Progenitor cell of endocrine pancreas (in vitro differentiated cells): ENCODE measurements around the gene KIAA1328. TPM values are rescaled to one million over a fixed set of nuclear protein-coding genes. Genes with fewer than 3 reads are reported as not detected.

ENCODE experiments used
- DNase-seq: peaks from one replicate; pipeline ENCODE4 v3.0.0; 2021; ENCODE audit warnings: low spot score; ENCODE audit not compliant: unreplicated experiment
- H3K27ac Mint-ChIP-seq: 2 replicates; pipeline ENCODE4 v1.8.0; 2021; ENCODE audit warnings: mild to moderate bottlenecking, moderate library complexity, mixed read lengths
- H3K27me3 Mint-ChIP-seq: 2 replicates; pipeline ENCODE4 v1.8.0; 2021; ENCODE audit warnings: mixed read lengths
- H3K36me3 Mint-ChIP-seq: 2 replicates; pipeline ENCODE4 v1.8.0; 2022; ENCODE audit warnings: mixed read lengths; ENCODE audit not compliant: insufficient read depth
- H3K4me1 Mint-ChIP-seq: 2 replicates; pipeline ENCODE4 v1.8.0; 2021; ENCODE audit warnings: low read depth, mixed read lengths
- H3K4me3 Mint-ChIP-seq: 2 replicates; pipeline ENCODE4 v1.8.0; 2021; ENCODE audit warnings: low read depth, mild to moderate bottlenecking, moderate library complexity, mixed read lengths
- H3K9me3 Mint-ChIP-seq: 2 replicates; pipeline ENCODE4 v1.8.0; 2021; ENCODE audit warnings: low read depth, mixed read lengths
- CTCF ChIP-seq: fragments of 200-600 bp; sonication (generic); IDR thresholded peaks from one replicate; pipeline ENCODE4 v1.5.0; 2021; ENCODE audit warnings: antibody characterized with exemption, mild to moderate bottlenecking; ENCODE audit not compliant: unreplicated experiment
- total RNA-seq: library from RNA; stranded (reverse); gene quantifications from 2 replicates; pipeline ENCODE4 v1.2.1, GENCODE V29; 2021

The KIAA1328 gene
- total RNA-seq, 1 donor from 2014 or later, result 12.4 TPM

- no peak for TF ChIP-seq CTCF
- DNase-seq, result no peak
- Mint-ChIP-seq H3K4me1 (peaks cover 10% of the 10 kb centered on the region), H3K27ac (no peak overlapping the region), H3K27me3 (no peaks in the 10 kb centered on the region), H3K9me3 (peaks cover 3% of the 10 kb centered on the region), H3K4me3 (no peak overlapping the region), H3K36me3 (peaks cover 5% of the 10 kb centered on the region)
These were observed 378.4 kb downstream of the KIAA1328 start for GRCh38 chr18:37207343-37207742.

GRCh38 chr18:37210781-37211180 is 381.9 kb downstream of the KIAA1328 start:
- Mint-ChIP-seq H3K9me3 (peaks cover 12% of the 10 kb centered on the region), H3K27me3 (no peaks in the 10 kb centered on the region), H3K36me3 (peaks cover 4% of the 10 kb centered on the region), H3K4me1 (peaks cover 10% of the 10 kb centered on the region), H3K27ac (no peak overlapping the region), H3K4me3 (no peak overlapping the region)
- no peak for DNase-seq
- no peak for TF ChIP-seq CTCF

- Mint-ChIP-seq H3K4me1 (peaks cover 7% of the 10 kb centered on the region), H3K9me3 (peaks cover 23% of the 10 kb centered on the region), H3K27ac (no peak overlapping the region), H3K4me3 (no peak overlapping the region), H3K36me3 (peaks cover 11% of the 10 kb centered on the region), H3K27me3 (no peaks in the 10 kb centered on the region)
- no peak for TF ChIP-seq CTCF
- DNase-seq, result no peak
These were observed 389.2 kb downstream of the KIAA1328 start for GRCh38 chr18:37218022-37218590.

GRCh38 chr18:37219257-37219656 is 390.3 kb downstream of the KIAA1328 start:
- Mint-ChIP-seq H3K4me3 (no peak overlapping the region), H3K36me3 (peaks cover 8% of the 10 kb centered on the region), H3K27ac (no peak overlapping the region), H3K27me3 (no peaks in the 10 kb centered on the region), H3K9me3 (peaks cover 20% of the 10 kb centered on the region), H3K4me1 (peaks cover 7% of the 10 kb centered on the region)
- TF ChIP-seq CTCF, result no peak
- no peak for DNase-seq

GRCh38 chr18:37222354-37222998 is 393.5 kb downstream of the KIAA1328 start:
- H3K9me3 Mint-ChIP-seq, result no peaks in the 10 kb centered on the region
- no peaks in the 10 kb centered on the region for H3K27me3 Mint-ChIP-seq
- no peaks in the 10 kb centered on the region for H3K36me3 Mint-ChIP-seq
- TF ChIP-seq CTCF, result no peak
- no peak overlapping the region for H3K4me3 Mint-ChIP-seq
- peaks cover 7% of the 10 kb centered on the region for H3K4me1 Mint-ChIP-seq
- no peak for DNase-seq
- H3K27ac Mint-ChIP-seq, result no peak overlapping the region
